Fibroblast of villous mesenchyme (primary cell): ENCODE data around the gene CD101. TPM values are rescaled to one million over a fixed set of nuclear protein-coding genes. Genes with fewer than 3 reads are reported as not detected.

Experiments
- DNase-seq: peaks from one replicate; pipeline ENCODE4 v3.0.0-alpha.2; 2010; ENCODE audit warnings: low read depth
- H3K4me3 ChIP-seq: 2 replicates; pipeline ENCODE4 v1.5.1; 2011; ENCODE audit warnings: low read depth, mild to moderate bottlenecking, low read length
- CTCF ChIP-seq: IDR thresholded peaks from 2 replicates; pipeline ENCODE4 v1.5.1; 2012; ENCODE audit warnings: low read depth, mild to moderate bottlenecking, low read length; ENCODE audit not compliant: insufficient read depth
- total RNA-seq: library from RNA; depleted of rRNA; stranded (reverse); fragments of >200 nt; gene quantifications from 2 replicates; pipeline ENCODE4 v1.2.3, GENCODE V29; 2012

Gene CD101
- total RNA-seq, 1 donor, result under 0.01 TPM

- no peak overlapping the region for H3K4me3 ChIP-seq
- TF ChIP-seq CTCF, result no peak
- DNase-seq, result no peak
These were observed 32.2 kb downstream of the CD101 start for GRCh38 chr1:117033772-117034171.

GRCh38 chr1:117034791-117035290 is 33.3 kb downstream of the CD101 start:
- DNase-seq, result no peak

GRCh38 chr1:117036018-117036461 is 34.5 kb downstream of the CD101 start:
- no peak for TF ChIP-seq CTCF
- DNase-seq, result no peak
- H3K4me3 ChIP-seq, result no peak overlapping the region

More at GRCh38 chr1:117034791-117035290, 33.3 kb downstream of the CD101 start:
- no peak overlapping the region for H3K4me3 ChIP-seq
- TF ChIP-seq CTCF, result no peak

GRCh38 chr1:117037802-117038201 is 36.2 kb downstream of the CD101 start:
- no peak for DNase-seq
- H3K4me3 ChIP-seq, result no peak overlapping the region
- TF ChIP-seq CTCF, result no peak

GRCh38 chr1:117038236-117038635 is 36.7 kb downstream of the CD101 start:
- DNase-seq, result no peak
- TF ChIP-seq CTCF, result no peak
- no peak overlapping the region for H3K4me3 ChIP-seq

GRCh38 chr1:117044217-117044616 is 42.7 kb downstream of the CD101 start:
- DNase-seq, result no peak
- no peak overlapping the region for H3K4me3 ChIP-seq
- TF ChIP-seq CTCF, result no peak

- H3K4me3 ChIP-seq, result no peak overlapping the region
- no peak for TF ChIP-seq CTCF
- no peak for DNase-seq
These were observed 44.1 kb downstream of the CD101 start for GRCh38 chr1:117045644-117046043.
